PC-9 (cell line): ENCODE measurements around the gene NTF3. TPM values are rescaled to one million over a fixed set of nuclear protein-coding genes. Genes with fewer than 3 reads are reported as not detected.

ENCODE experiments used
- BruUV-seq: library from RNA; stranded (reverse); fragments of 400-500 nt; replicated peaks from 2 replicates; lab custom pipeline; 2021; lab: Mats Ljungman, UMichigan
- CTCF ChIA-PET: fragments of 300-600 bp; sonication (Branson Sonifier 250); formaldehyde crosslinking; loops from one replicate; lab custom pipeline; 2022; ENCODE audit warnings: antibody characterized with exemption; lab: Charles Lee
- POLR2A ChIA-PET: fragments of 300-600 bp; sonication (Branson Sonifier 250); formaldehyde crosslinking; loops from one replicate; lab custom pipeline; 2022; ENCODE audit warnings: antibody characterized with exemption; ENCODE audit not compliant: unreplicated experiment; lab: Charles Lee
- DNase-seq, 2 experiments: peaks; one replicate each; pipeline versions ENCODE4 v3.0.0 to v3.0.0-alpha.2; 2015 to 2022; ENCODE audit warnings: mixed read lengths in 1 of 2
- H2AFZ ChIP-seq: fragments of 200-600 bp; sonication (generic); 2 replicates; pipeline ENCODE4 v1.8.1; 2017; ENCODE audit warnings: antibody characterized with exemption
- H3F3A ChIP-seq: fragments of 200-600 bp; sonication (generic); 2 replicates; pipeline ENCODE4 v1.8.1; 2017; ENCODE audit warnings: antibody characterized with exemption, mild to moderate bottlenecking, low read depth; ENCODE audit not compliant: insufficient read depth
- H3K27ac ChIP-seq: fragments of 200-600 bp; sonication (generic); 2 replicates; pipeline ENCODE4 v1.6.1; 2016; ENCODE audit warnings: mixed run types
- H3K27me3 ChIP-seq: fragments of 200-600 bp; sonication (generic); 2 replicates; pipeline ENCODE4 v1.6.1; 2016; ENCODE audit warnings: low read depth, mixed run types; ENCODE audit not compliant: insufficient read depth
- H3K36me3 ChIP-seq: fragments of 200-600 bp; sonication (generic); 2 replicates; pipeline ENCODE4 v1.6.1; 2016; ENCODE audit warnings: low read depth, mixed run types
- H3K4me1 ChIP-seq: fragments of 200-600 bp; sonication (generic); replicated peaks from 2 replicates; pipeline ENCODE4 v1.6.1; 2016; ENCODE audit warnings: mixed run types; ENCODE audit not compliant: insufficient read depth
- H3K4me2 ChIP-seq: fragments of 200-600 bp; sonication (generic); 2 replicates; pipeline ENCODE4 v1.6.1; 2017; ENCODE audit warnings: mixed run types
- H3K4me3 ChIP-seq: fragments of 200-600 bp; sonication (generic); 2 replicates; pipeline ENCODE4 v1.6.1; 2016; ENCODE audit warnings: mixed run types
- H3K79me2 ChIP-seq: fragments of 200-600 bp; sonication (generic); 2 replicates; pipeline ENCODE4 v1.6.1; 2017; ENCODE audit warnings: low read depth, mixed run types
- H3K9me2 ChIP-seq: fragments of 200-600 bp; sonication (generic); 2 replicates; pipeline ENCODE4 v1.8.1; 2017; ENCODE audit warnings: mild to moderate bottlenecking; ENCODE audit not compliant: insufficient read depth
- H3K9me3 ChIP-seq: fragments of 200-600 bp; sonication (generic); 2 replicates; pipeline ENCODE4 v1.8.1; 2016; ENCODE audit warnings: low read depth; ENCODE audit not compliant: insufficient read depth
- H4K20me1 ChIP-seq: fragments of 200-600 bp; sonication (generic); 2 replicates; pipeline ENCODE4 v1.8.1; 2017; ENCODE audit not compliant: insufficient read depth
- CTCF ChIP-seq: fragments of 200-600 bp; sonication (generic); conservative IDR thresholded peaks from 2 replicates; pipeline ENCODE4 v1.6.1; 2017; ENCODE audit warnings: mixed run types, antibody characterized with exemption, mild to moderate bottlenecking, moderate library complexity
- EZH2 ChIP-seq: fragments of 200-600 bp; sonication (generic); IDR thresholded peaks from 2 replicates; pipeline ENCODE4 v1.8.0; 2017; ENCODE audit warnings: antibody characterized with exemption, low read depth
- intact Hi-C: fragments of 100-400 bp; cut with micrococcal nuclease; formaldehyde crosslinking; loops from one replicate; pipeline ENCODE4 v1.10.0; 2022; ENCODE audit not compliant: unreplicated experiment
- total RNA-seq: library from RNA; stranded (reverse); gene quantifications from 2 replicates; pipeline ENCODE4 v1.2.3, GENCODE V29; 2021

NTF3 gene
- total RNA-seq, 1 experiment from 2014 or later: not detected

GRCh38 chr12:5487948-5488625 lies 56.2 kb downstream of the NTF3 start:
- Histone ChIP-seq H2AFZ (no peak overlapping the region), H3K4me2 (no peak overlapping the region), H3K4me1 (no peaks in the 10 kb centered on the region), H3K4me3 (no peak overlapping the region), H3K9me2 (no peaks in the 10 kb centered on the region), H3K27me3 (peaks cover 85% of the 10 kb centered on the region), H4K20me1 (no peaks in the 10 kb centered on the region), H3K79me2 (no peaks in the 10 kb centered on the region), H3K9me3 (no peaks in the 10 kb centered on the region), H3K27ac (no peak overlapping the region), H3K36me3 (no peaks in the 10 kb centered on the region), H3F3A (no peaks in the 10 kb centered on the region)
- TF ChIP-seq CTCF (no peak), EZH2 (no peak)
- no peak for DNase-seq
- ChIA-PET POLR2A (no interaction called here), CTCF (no interaction called here)
- intact Hi-C loops: no loop called here
- BruUV-seq: no TSS peak

GRCh38 chr12:5488626-5488955 lies 56.7 kb downstream of the NTF3 start:
- H3K4me3 ChIP-seq: no peak overlapping the region
- TF ChIP-seq CTCF (no peak), EZH2 (no peak)
- H3K4me1 ChIP-seq: no peaks in the 10 kb centered on the region
- intact Hi-C loops: no loop called here
- H3F3A ChIP-seq: no peaks in the 10 kb centered on the region
- peaks cover 85% of the 10 kb centered on the region for H3K27me3 ChIP-seq
- no TSS peak for BruUV-seq
- CTCF ChIA-PET: no interaction called here
- no peak overlapping the region for H3K27ac ChIP-seq
- no peaks in the 10 kb centered on the region for H4K20me1 ChIP-seq
- no peak overlapping the region for H3K4me2 ChIP-seq
- H3K79me2 ChIP-seq: no peaks in the 10 kb centered on the region
- no peaks in the 10 kb centered on the region for H3K36me3 ChIP-seq
- no peak overlapping the region for H2AFZ ChIP-seq
- no peaks in the 10 kb centered on the region for H3K9me2 ChIP-seq
- POLR2A ChIA-PET: no interaction called here
- DNase-seq: no peak
- no peaks in the 10 kb centered on the region for H3K9me3 ChIP-seq

DNA sequence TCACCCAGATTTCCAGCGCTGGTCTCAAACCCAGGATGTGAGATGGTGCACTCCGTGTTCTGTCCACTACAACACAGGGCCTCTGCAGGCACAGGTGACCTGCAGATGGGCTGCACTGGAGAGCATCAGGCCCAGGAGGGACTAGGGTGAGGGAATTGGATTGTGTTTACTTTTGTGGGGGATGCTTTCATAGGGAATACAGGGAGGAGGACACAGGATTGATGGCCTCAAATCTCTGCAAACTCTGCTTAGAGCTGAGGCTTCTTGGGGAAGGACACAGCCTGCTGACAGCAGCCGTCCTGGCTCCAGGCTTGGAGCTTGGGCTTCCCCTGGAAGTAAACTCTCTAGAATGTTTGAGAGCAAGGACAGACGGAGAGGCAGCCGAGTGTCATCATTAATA lies 57.1 kb downstream of the NTF3 start:
- CTCF ChIA-PET: no interaction called here
- Histone ChIP-seq H3K4me2 (no peak overlapping the region), H3K27ac (no peak overlapping the region), H3F3A (no peaks in the 10 kb centered on the region), H2AFZ (no peak overlapping the region), H3K9me2 (no peaks in the 10 kb centered on the region), H3K4me3 (no peak overlapping the region), H3K9me3 (no peaks in the 10 kb centered on the region), H3K27me3 (peaks cover 88% of the 10 kb centered on the region), H3K4me1 (no peaks in the 10 kb centered on the region), H3K36me3 (no peaks in the 10 kb centered on the region), H3K79me2 (no peaks in the 10 kb centered on the region), H4K20me1 (no peaks in the 10 kb centered on the region)
- no peak for TF ChIP-seq EZH2
- intact Hi-C loops: no loop called here
- DNase-seq: no peak
- POLR2A ChIA-PET: no interaction called here
- no TSS peak for BruUV-seq
